Measurements from ENCODE around the gene SMC3. TPM values are rescaled to one million over a fixed set of nuclear protein-coding genes. Genes with fewer than 3 reads are reported as not detected.

Gene SMC3
- total RNA-seq, 1 experiment from 2014 or later = 18.4 TPM

DNA sequence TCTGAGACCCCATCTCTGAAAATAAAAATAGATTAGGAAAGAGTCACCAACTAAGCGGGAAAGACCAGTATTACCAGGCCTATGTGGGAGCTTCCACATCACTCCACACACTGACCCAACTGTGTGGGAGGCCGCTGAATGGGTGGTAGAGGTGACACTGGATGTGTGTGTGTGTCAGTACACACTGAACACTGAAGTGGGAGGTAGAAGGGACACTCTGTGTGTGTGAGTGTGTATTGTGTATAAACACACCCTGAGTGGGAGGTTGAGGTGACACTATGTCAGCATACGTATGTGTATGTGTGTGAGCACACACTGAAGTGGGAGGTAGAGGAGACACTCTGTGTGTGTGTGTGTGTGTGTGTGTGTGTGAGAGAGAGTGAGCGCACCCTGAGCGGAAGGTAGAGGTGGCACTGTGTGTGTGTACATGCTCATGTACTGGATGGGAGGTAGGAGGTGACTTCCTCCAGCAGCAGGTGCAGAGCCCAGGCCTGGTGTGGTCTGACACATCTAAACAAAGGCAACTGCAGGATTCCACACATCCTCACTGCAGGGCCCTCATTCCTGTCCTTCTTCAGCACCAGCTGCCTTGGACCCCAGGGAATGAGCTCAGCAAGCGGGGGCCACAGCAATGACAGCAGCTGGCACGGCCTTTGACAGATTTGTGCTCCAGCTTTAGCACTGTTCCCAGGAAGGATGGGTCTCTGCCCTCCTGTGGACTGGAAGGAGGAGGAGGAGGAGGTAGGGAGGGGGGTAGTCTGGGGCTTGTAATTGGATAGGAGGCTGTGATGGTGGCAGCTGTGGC lies 50.1 kb downstream of the SMC3 start:
- DNase-seq (no peak), ATAC-seq (no peak)
- ChIA-PET CTCF (no interaction called here), POLR2A (ENCODE audit: unreplicated experiment) (no interaction called here)
- no peak overlapping the region for H3K4me3 ChIP-seq (ENCODE audit: low read length)
- H3K9ac ChIP-seq (ENCODE audit: low read length) = no peak overlapping the region
- no peak for TF ChIP-seq EZH2 (IDR thresholded peaks at IDR 0.05; ENCODE audit: low read length, unreplicated experiment)
- TF ChIP-seq, protein P1, sequence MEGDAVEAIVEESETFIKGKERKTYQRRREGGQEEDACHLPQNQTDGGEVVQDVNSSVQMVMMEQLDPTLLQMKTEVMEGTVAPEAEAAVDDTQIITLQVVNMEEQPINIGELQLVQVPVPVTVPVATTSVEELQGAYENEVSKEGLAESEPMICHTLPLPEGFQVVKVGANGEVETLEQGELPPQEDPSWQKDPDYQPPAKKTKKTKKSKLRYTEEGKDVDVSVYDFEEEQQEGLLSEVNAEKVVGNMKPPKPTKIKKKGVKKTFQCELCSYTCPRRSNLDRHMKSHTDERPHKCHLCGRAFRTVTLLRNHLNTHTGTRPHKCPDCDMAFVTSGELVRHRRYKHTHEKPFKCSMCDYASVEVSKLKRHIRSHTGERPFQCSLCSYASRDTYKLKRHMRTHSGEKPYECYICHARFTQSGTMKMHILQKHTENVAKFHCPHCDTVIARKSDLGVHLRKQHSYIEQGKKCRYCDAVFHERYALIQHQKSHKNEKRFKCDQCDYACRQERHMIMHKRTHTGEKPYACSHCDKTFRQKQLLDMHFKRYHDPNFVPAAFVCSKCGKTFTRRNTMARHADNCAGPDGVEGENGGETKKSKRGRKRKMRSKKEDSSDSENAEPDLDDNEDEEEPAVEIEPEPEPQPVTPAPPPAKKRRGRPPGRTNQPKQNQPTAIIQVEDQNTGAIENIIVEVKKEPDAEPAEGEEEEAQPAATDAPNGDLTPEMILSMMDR (conservative IDR thresholded peaks at IDR 0.05; ENCODE audit: low read depth, low read length) = no peak
- TF ChIP-seq EZH2phosphoT487 (IDR thresholded peaks at IDR 0.05; ENCODE audit: borderline replicate concordance, low read length) = no peak
- BruUV-seq (replicated peaks) = no TSS peak
- no peak overlapping the region for H3K4me2 ChIP-seq (ENCODE audit: low read length)
- no peak overlapping the region for H3K27ac ChIP-seq (ENCODE audit: low read length)
- H3K27me3 ChIP-seq (ENCODE audit: low read length) = no peaks in the 10 kb centered on the region
- H2AFZ ChIP-seq (ENCODE audit: low read length) = no peak overlapping the region
- H3K4me1 ChIP-seq (ENCODE audit: insufficient read depth, low read length) = no peaks in the 10 kb centered on the region
- intact Hi-C loops (cut with micrococcal nuclease) = no loop called here
- H3K36me3 ChIP-seq (ENCODE audit: low read depth, low read length) = no peaks in the 10 kb centered on the region
- H3K79me2 ChIP-seq (ENCODE audit: low read length) = no peaks in the 10 kb centered on the region
- no peaks in the 10 kb centered on the region for H3F3A ChIP-seq (ENCODE audit: low read length, unreplicated experiment)
- no peaks in the 10 kb centered on the region for H3K9me2 ChIP-seq (replicated peaks; ENCODE audit: low read length)
- no peaks in the 10 kb centered on the region for H4K20me1 ChIP-seq (ENCODE audit: low read length)
- H3K9me3 ChIP-seq (ENCODE audit: low read length) = no peaks in the 10 kb centered on the region

DNA sequence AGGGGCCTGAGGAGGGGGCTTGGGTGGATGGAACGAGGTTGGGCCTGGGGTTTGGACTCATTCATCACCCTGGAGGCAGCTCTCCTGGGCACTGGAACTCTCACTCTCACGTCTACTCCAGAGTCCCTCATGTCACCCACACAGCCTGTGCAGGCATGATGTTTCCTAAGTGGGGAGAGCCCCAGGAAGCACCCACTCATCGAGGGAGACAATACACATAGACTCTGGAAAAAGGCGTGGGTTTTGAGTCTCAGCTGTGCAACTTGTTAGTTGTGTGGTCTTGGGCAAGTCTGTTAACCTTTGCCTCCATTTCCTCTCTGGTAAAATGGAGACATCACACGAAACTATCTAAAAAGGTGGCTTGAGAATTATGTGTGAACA lies 50.7 kb downstream of the SMC3 start:
- H3K9me2 ChIP-seq (replicated peaks; ENCODE audit: low read length) = no peaks in the 10 kb centered on the region
- TF ChIP-seq, protein P1 (conservative IDR thresholded peaks at IDR 0.05; ENCODE audit: low read depth, low read length) = no peak
- TF ChIP-seq EZH2 (IDR thresholded peaks at IDR 0.05; ENCODE audit: low read length, unreplicated experiment) (no peak), EZH2phosphoT487 (IDR thresholded peaks at IDR 0.05; ENCODE audit: borderline replicate concordance, low read length) (no peak)
- no peaks in the 10 kb centered on the region for H4K20me1 ChIP-seq (ENCODE audit: low read length)
- no peak overlapping the region for H3K27ac ChIP-seq (ENCODE audit: low read length)
- no peaks in the 10 kb centered on the region for H3K36me3 ChIP-seq (ENCODE audit: low read depth, low read length)
- H3K9me3 ChIP-seq (ENCODE audit: low read length) = no peaks in the 10 kb centered on the region
- H3F3A ChIP-seq (ENCODE audit: low read length, unreplicated experiment) = no peaks in the 10 kb centered on the region
- H3K4me3 ChIP-seq (ENCODE audit: low read length) = no peak overlapping the region
- no peak overlapping the region for H2AFZ ChIP-seq (ENCODE audit: low read length)
- no peaks in the 10 kb centered on the region for H3K27me3 ChIP-seq (ENCODE audit: low read length)
- no peaks in the 10 kb centered on the region for H3K4me1 ChIP-seq (ENCODE audit: insufficient read depth, low read length)
- no peak for DNase-seq
- no peak overlapping the region for H3K4me2 ChIP-seq (ENCODE audit: low read length)
- no peaks in the 10 kb centered on the region for H3K79me2 ChIP-seq (ENCODE audit: low read length)
- intact Hi-C loops (cut with micrococcal nuclease) = no loop called here
- ChIA-PET POLR2A (ENCODE audit: unreplicated experiment) (no interaction called here), CTCF (no interaction called here)
- no peak overlapping the region for H3K9ac ChIP-seq (ENCODE audit: low read length)
- no TSS peak for BruUV-seq (replicated peaks)
- ATAC-seq = no peak
